Thymus (tissue), 11 donors: ENCODE results near the gene CCDC181. TPM values are rescaled to one million over a fixed set of nuclear protein-coding genes. Genes with fewer than 3 reads are reported as not detected.
A peak's percentile ranks its signal among the peaks of the same experiment; 100 is the strongest.

Source experiments
- DNase-seq, 9 donors: peaks; one replicate each; pipeline ENCODE4 v3.0.0-alpha.2; 2013; ENCODE audit warnings: low spot score in 9 of 9, low read depth in 6 of 9, missing footprints in 1 of 9
- H3K27ac ChIP-seq, 2 donors: one replicate each; pipeline ENCODE4 v1.5.1; 2013; ENCODE audit warnings: control low read depth in 1 of 2, low read depth in 1 of 2, low read length in 1 of 2, mild to moderate bottlenecking in 1 of 2, moderate library complexity in 1 of 2
- H3K27me3 ChIP-seq, 2 donors: one replicate each; pipeline ENCODE4 v1.5.1; 2013; ENCODE audit warnings: low read length in 1 of 2; ENCODE audit not compliant: control insufficient read depth in 2 of 2, insufficient read depth in 1 of 2
- H3K36me3 ChIP-seq, 2 donors: one replicate each; pipeline ENCODE4 v1.5.1; 2013; ENCODE audit warnings: low read length in 1 of 2, mild to moderate bottlenecking in 1 of 2, moderate library complexity in 1 of 2; ENCODE audit not compliant: control insufficient read depth in 2 of 2, insufficient read depth in 2 of 2
- H3K4me1 ChIP-seq, 2 donors: one replicate each; pipeline ENCODE4 v1.5.1; 2013; ENCODE audit warnings: low read length in 2 of 2; ENCODE audit not compliant: control insufficient read depth in 2 of 2, insufficient read depth in 2 of 2
- H3K4me3 ChIP-seq, 2 donors: one replicate each; pipeline ENCODE4 v1.5.1; 2013; ENCODE audit warnings: low read length in 2 of 2, control low read depth in 1 of 2, mild to moderate bottlenecking in 1 of 2
- H3K9me3 ChIP-seq, 2 donors: one replicate each; pipeline ENCODE4 v1.5.1; 2013; ENCODE audit warnings: low read length in 1 of 2, mild to moderate bottlenecking in 1 of 2; ENCODE audit not compliant: control insufficient read depth in 2 of 2, insufficient read depth in 1 of 2
- WGBS: extraction: QIAGEN DNeasy Blood & Tissue Kit; methylation state at CpG from one replicate; pipeline ENCODE4 v1.1.7; 2013; 5-methylcytosine and 5-hydroxymethylcytosine counted together
- polyA plus RNA-seq: library from polyadenylated mRNA; stranded (reverse); fragments of 200-250 nt; gene quantifications from one replicate; pipeline ENCODE4 v1.2.3, GENCODE V29; 2013
- total RNA-seq: library from RNA; stranded (reverse); fragments of 120-200 nt; gene quantifications from one replicate; pipeline ENCODE4 v1.2.4, GENCODE V29; 2013
- donor health status: healthy.

CCDC181 gene
- total and polyA plus RNA-seq, 2 donors: 0.47 to 0.68 TPM

GRCh38 chr1:169371404-169371803 lies 55.9 kb downstream of the CCDC181 start:
- Histone ChIP-seq H3K4me1 (peaks cover 0 to 6% of the 10 kb centered on the region in 2 donors), H3K27me3 (no peaks in the 10 kb centered on the region), H3K9me3 (no peaks in the 10 kb centered on the region), H3K27ac (peak overlapping the region in 1 of 2 donors; percentile 14), H3K4me3 (no peak overlapping the region), H3K36me3 (peaks cover 0 to 20% of the 10 kb centered on the region in 2 donors)
- peak in 6 of 9 donors; percentile 15 to 68 (median 34) for DNase-seq
- 22% methylated on average over 1 of the region's 1 CpG for WGBS

- peaks cover 0 to 16% of the 10 kb centered on the region in 2 donors for H3K36me3 ChIP-seq
- WGBS: under 1% methylated on average over 16 of the region's 16 CpGs
- H3K4me1 ChIP-seq: peaks cover 0 to 6% of the 10 kb centered on the region in 2 donors
- peak overlapping the region; percentile 73 to 87 for H3K4me3 ChIP-seq
- no peaks in the 10 kb centered on the region for H3K27me3 ChIP-seq
- H3K27ac ChIP-seq: peak overlapping the region; percentile 86 to 93
- no peaks in the 10 kb centered on the region for H3K9me3 ChIP-seq
- peak in 7 of 9 donors; percentile 13 to 62 (median 20) for DNase-seq
Measured at GRCh38 chr1:169368406-169368769, 58.9 kb downstream of the CCDC181 start.

GRCh38 chr1:169367686-169368405 lies 59.4 kb downstream of the CCDC181 start, which contains the start of the genes BLZF1 and NME7:
Gene BLZF1 (plus strand): TSS chr1:169368195. CDS start chr1:169369523, 1,328 bp downstream.
Gene NME7 (minus strand): TSS chr1:169367797. CDS start chr1:169367710, 87 bp downstream.
- Histone ChIP-seq H3K4me3 (peak within 1 kb of the TSS; percentile 73 to 87), H3K27me3 (no peaks in the 10 kb centered on the region), H3K27ac (peak within 1 kb of the TSS; percentile 86 to 93), H3K36me3 (peaks cover 0 to 16% of the 10 kb centered on the region in 2 donors), H3K4me1 (peaks cover 0 to 6% of the 10 kb centered on the region in 2 donors), H3K9me3 (no peaks in the 10 kb centered on the region)
- WGBS: under 1% methylated on average over 37 of the region's 37 CpGs
- DNase-seq: peak; percentile 89 to 99 (median 97)

GRCh38 chr1:169367096-169367685 lies 60.1 kb downstream of the CCDC181 start:
- 13% methylated on average over 15 of the region's 15 CpGs for WGBS
- Histone ChIP-seq H3K4me3 (peak overlapping the region; percentile 73 to 87), H3K27ac (peak overlapping the region; percentile 85 to 93), H3K27me3 (no peaks in the 10 kb centered on the region), H3K36me3 (peaks cover 0 to 13% of the 10 kb centered on the region in 2 donors), H3K4me1 (peaks cover 0 to 6% of the 10 kb centered on the region in 2 donors), H3K9me3 (no peaks in the 10 kb centered on the region)
- no peak for DNase-seq

- H3K9me3 ChIP-seq: no peaks in the 10 kb centered on the region
- H3K27ac ChIP-seq: no peak overlapping the region
- no peaks in the 10 kb centered on the region for H3K27me3 ChIP-seq
- no peak for DNase-seq
- no peak overlapping the region for H3K4me3 ChIP-seq
- peaks cover 0 to 6% of the 10 kb centered on the region in 2 donors for H3K4me1 ChIP-seq
- WGBS: over 99% methylated on average over 2 of the region's 2 CpGs
- H3K36me3 ChIP-seq: peaks cover 0 to 3% of the 10 kb centered on the region in 2 donors
Measured at GRCh38 chr1:169364948-169365347, 62.3 kb downstream of the CCDC181 start.

GRCh38 chr1:169363046-169363730 lies 64.1 kb downstream of the CCDC181 start:
- 91% methylated on average over 5 of the region's 5 CpGs for WGBS
- no peaks in the 10 kb centered on the region for H3K9me3 ChIP-seq
- DNase-seq: no peak

GRCh38 chr1:169361281-169361680 lies 66.0 kb downstream of the CCDC181 start:
- 96% methylated on average over 7 of the region's 7 CpGs for WGBS
- H3K4me3 ChIP-seq: no peak overlapping the region
- no peaks in the 10 kb centered on the region for H3K9me3 ChIP-seq
- H3K36me3 ChIP-seq: no peaks in the 10 kb centered on the region
- H3K27me3 ChIP-seq: no peaks in the 10 kb centered on the region
- H3K4me1 ChIP-seq: no peaks in the 10 kb centered on the region
- no peak for DNase-seq
- no peak overlapping the region for H3K27ac ChIP-seq

More at GRCh38 chr1:169363046-169363730, 64.1 kb downstream of the CCDC181 start:
- Histone ChIP-seq H3K27ac (no peak overlapping the region), H3K4me3 (no peak overlapping the region), H3K36me3 (no peaks in the 10 kb centered on the region), H3K27me3 (no peaks in the 10 kb centered on the region), H3K4me1 (peaks cover 0 to 6% of the 10 kb centered on the region in 2 donors)

- H3K27ac ChIP-seq: no peak overlapping the region
- no peaks in the 10 kb centered on the region for H3K9me3 ChIP-seq
- no peak for DNase-seq
- H3K4me1 ChIP-seq: no peaks in the 10 kb centered on the region
- H3K36me3 ChIP-seq: no peaks in the 10 kb centered on the region
- no peak overlapping the region for H3K4me3 ChIP-seq
- 98% methylated on average over 1 of the region's 1 CpG for WGBS
- no peaks in the 10 kb centered on the region for H3K27me3 ChIP-seq
Measured at GRCh38 chr1:169360415-169360814, 66.9 kb downstream of the CCDC181 start.
